ENCODE measurements around the gene CD53. TPM values are rescaled to one million over a fixed set of nuclear protein-coding genes. Genes with fewer than 3 reads are reported as not detected.

The CD53 gene
- total and polyA plus RNA-seq, 2 experiments from 2014 or later, result not detected

- no peaks in the 10 kb centered on the region for H3K4me1 ChIP-seq (ENCODE audit: insufficient read depth)
- H3K9ac ChIP-seq, result no peak overlapping the region
- H3K4me3 ChIP-seq, result no peak overlapping the region
- H3F3A ChIP-seq (ENCODE audit: insufficient read depth), result no peaks in the 10 kb centered on the region
- H3K27me3 ChIP-seq (replicated peaks; ENCODE audit: insufficient read depth), result 0 out of 2 replicates have a peak, but pooled peaks cover 3% of the 10 kb centered on the region
- TF ChIP-seq EZH2 (IDR thresholded peaks at IDR 0.05; ENCODE audit: insufficient read depth, poor library complexity, severe bottlenecking) (no peak), EZH2phosphoT487 (IDR thresholded peaks at IDR 0.05; ENCODE audit: insufficient read depth, low read depth) (no peak)
- no peak for DNase-seq
- no peaks in the 10 kb centered on the region for H4K20me1 ChIP-seq (ENCODE audit: insufficient read depth)
- 31 to 36% methylated on average over 8 of the region's 8 CpGs for WGBS, 2 experiments (ENCODE audit: low coverage in 1 of 2, low lambda C conversion rate in 2 of 2, missing lambda C conversion rate in 2 of 2)
- in situ Hi-C loops (cut with MboI), result no loop called here
- H3K9me2 ChIP-seq (ENCODE audit: insufficient read depth), result no peaks in the 10 kb centered on the region
- H2AFZ ChIP-seq, result no peak overlapping the region
- no peaks in the 10 kb centered on the region for H3K79me2 ChIP-seq (ENCODE audit: insufficient read depth)
- H3K4me2 ChIP-seq (ENCODE audit: unreplicated experiment), result no peak overlapping the region
- no peak overlapping the region for H3K27ac ChIP-seq
- no peaks in the 10 kb centered on the region for H3K9me3 ChIP-seq (ENCODE audit: low read depth)
- no peaks in the 10 kb centered on the region for H3K36me3 ChIP-seq (ENCODE audit: low read depth)
Measured at GRCh38 chr1:110877776-110878175, 4.8 kb downstream of the CD53 start.

- in situ Hi-C loops (cut with MboI), result no loop called here
- no peaks in the 10 kb centered on the region for H4K20me1 ChIP-seq (ENCODE audit: insufficient read depth)
- H3K36me3 ChIP-seq (ENCODE audit: low read depth), result no peaks in the 10 kb centered on the region
Measured at GRCh38 chr1:110878591-110878990, 5.6 kb downstream of the CD53 start.

GRCh38 chr1:110878993-110879392, 6.0 kb downstream of the CD53 start:
- Histone ChIP-seq H3K36me3 (ENCODE audit: low read depth) (no peaks in the 10 kb centered on the region), H3K27ac (no peak overlapping the region), H2AFZ (no peak overlapping the region), H3K4me3 (no peak overlapping the region), H4K20me1 (ENCODE audit: insufficient read depth) (no peaks in the 10 kb centered on the region), H3K9ac (no peak overlapping the region), H3F3A (ENCODE audit: insufficient read depth) (no peaks in the 10 kb centered on the region), H3K79me2 (ENCODE audit: insufficient read depth) (no peaks in the 10 kb centered on the region), H3K9me3 (ENCODE audit: low read depth) (no peaks in the 10 kb centered on the region), H3K4me2 (ENCODE audit: unreplicated experiment) (no peak overlapping the region), H3K9me2 (ENCODE audit: insufficient read depth) (no peaks in the 10 kb centered on the region), H3K4me1 (ENCODE audit: insufficient read depth) (no peaks in the 10 kb centered on the region), H3K27me3 (replicated peaks; ENCODE audit: insufficient read depth) (0 out of 2 replicates have a peak, but pooled peaks cover 3% of the 10 kb centered on the region)
- no peak for DNase-seq
- 19 to 21% methylated on average over 3 of the region's 3 CpGs for WGBS, 2 experiments (ENCODE audit: low coverage in 1 of 2, low lambda C conversion rate in 2 of 2, missing lambda C conversion rate in 2 of 2)
- in situ Hi-C loops (cut with MboI), result no loop called here
- TF ChIP-seq EZH2 (IDR thresholded peaks at IDR 0.05; ENCODE audit: insufficient read depth, poor library complexity, severe bottlenecking), result no peak

More at GRCh38 chr1:110878591-110878990, 5.6 kb downstream of the CD53 start:
- Histone ChIP-seq H3K9ac (no peak overlapping the region), H3K4me1 (ENCODE audit: insufficient read depth) (no peaks in the 10 kb centered on the region), H3K27me3 (replicated peaks; ENCODE audit: insufficient read depth) (0 out of 2 replicates have a peak, but pooled peaks cover 3% of the 10 kb centered on the region), H3K27ac (no peak overlapping the region), H2AFZ (no peak overlapping the region), H3K9me3 (ENCODE audit: low read depth) (no peaks in the 10 kb centered on the region), H3K79me2 (ENCODE audit: insufficient read depth) (no peaks in the 10 kb centered on the region), H3K4me3 (no peak overlapping the region), H3K4me2 (ENCODE audit: unreplicated experiment) (no peak overlapping the region), H3F3A (ENCODE audit: insufficient read depth) (no peaks in the 10 kb centered on the region), H3K9me2 (ENCODE audit: insufficient read depth) (no peaks in the 10 kb centered on the region)
- no peak for DNase-seq
- TF ChIP-seq EZH2phosphoT487 (IDR thresholded peaks at IDR 0.05; ENCODE audit: insufficient read depth, low read depth) (no peak), EZH2 (IDR thresholded peaks at IDR 0.05; ENCODE audit: insufficient read depth, poor library complexity, severe bottlenecking) (no peak)
- WGBS, 2 experiments (ENCODE audit: low coverage in 1 of 2, low lambda C conversion rate in 2 of 2, missing lambda C conversion rate in 2 of 2), result 16 to 35% methylated on average over 2 of the region's 2 CpGs

- no peaks in the 10 kb centered on the region for H3K9me3 ChIP-seq (ENCODE audit: low read depth)
- no peak overlapping the region for H3K9ac ChIP-seq
- no peaks in the 10 kb centered on the region for H4K20me1 ChIP-seq (ENCODE audit: insufficient read depth)
- no peaks in the 10 kb centered on the region for H3K79me2 ChIP-seq (ENCODE audit: insufficient read depth)
- no peak overlapping the region for H3K4me3 ChIP-seq
- no peak overlapping the region for H3K4me2 ChIP-seq (ENCODE audit: unreplicated experiment)
- no peaks in the 10 kb centered on the region for H3K36me3 ChIP-seq (ENCODE audit: low read depth)
- in situ Hi-C loops (cut with MboI), result no loop called here
- peak; percentile 16 for DNase-seq
- TF ChIP-seq EZH2 (IDR thresholded peaks at IDR 0.05; ENCODE audit: insufficient read depth, poor library complexity, severe bottlenecking) (no peak), EZH2phosphoT487 (IDR thresholded peaks at IDR 0.05; ENCODE audit: insufficient read depth, low read depth) (no peak)
- H3K27me3 ChIP-seq (replicated peaks; ENCODE audit: insufficient read depth), result peaks cover 3% of the 10 kb centered on the region; the same call in 1 of the 2 replicates
- H2AFZ ChIP-seq, result no peak overlapping the region
- no peaks in the 10 kb centered on the region for H3K9me2 ChIP-seq (ENCODE audit: insufficient read depth)
- 12 to 14% methylated on average over 7 of the region's 7 CpGs for WGBS, 2 experiments (ENCODE audit: low coverage in 1 of 2, low lambda C conversion rate in 2 of 2, missing lambda C conversion rate in 2 of 2)
- H3K4me1 ChIP-seq (ENCODE audit: insufficient read depth), result no peaks in the 10 kb centered on the region
- H3F3A ChIP-seq (ENCODE audit: insufficient read depth), result no peaks in the 10 kb centered on the region
- H3K27ac ChIP-seq, result no peak overlapping the region
Measured at GRCh38 chr1:110879758-110880606, 7.0 kb downstream of the CD53 start.

Measured in GM23248 (cell line).